ENCODE data around the gene PLEKHH2.
"Not testable (repeated sequence)": the region's sequence is repeated elsewhere in the genome, so short reads cannot be mapped to it uniquely, and the experiment has no call there.

PLEKHH2 gene

GRCh38 chr2:43610361-43610760, 26.7 kb upstream of the PLEKHH2 start:
- H3K27ac ChIP-seq (ENCODE audit: low read length): no peak overlapping the region

GRCh38 chr2:43611987-43612894, 24.8 kb upstream of the PLEKHH2 start:
- Histone ChIP-seq H3K9me3 (ENCODE audit: control insufficient read depth, insufficient read depth, low read length) (no peaks in the 10 kb centered on the region), H3K27ac (ENCODE audit: low read length) (no peak overlapping the region), H3K36me3 (ENCODE audit: control insufficient read depth, insufficient read depth, low read length) (no peaks in the 10 kb centered on the region), H3K4me1 (ENCODE audit: control insufficient read depth, insufficient read depth, low read length) (no peaks in the 10 kb centered on the region), H3K27me3 (ENCODE audit: control insufficient read depth, insufficient read depth, low read length) (no peaks in the 10 kb centered on the region), H3K4me3 (ENCODE audit: low read length) (no peak overlapping the region)
- DNase-seq (ENCODE audit: low read depth, low spot score): no peak
- no CpG with 5 or more reads among the region's 14 CpGs for WGBS (ENCODE audit: insufficient coverage, insufficient read length)

More at GRCh38 chr2:43610361-43610760, 26.7 kb upstream of the PLEKHH2 start:
- no peaks in the 10 kb centered on the region for H3K4me1 ChIP-seq (ENCODE audit: control insufficient read depth, insufficient read depth, low read length)
- no peak for DNase-seq (ENCODE audit: low read depth, low spot score)
- no CpG with 5 or more reads among the region's 4 CpGs for WGBS (ENCODE audit: insufficient coverage, insufficient read length)
- H3K4me3 ChIP-seq (ENCODE audit: low read length): no peak overlapping the region
- no peaks in the 10 kb centered on the region for H3K36me3 ChIP-seq (ENCODE audit: control insufficient read depth, insufficient read depth, low read length)
- no peaks in the 10 kb centered on the region for H3K9me3 ChIP-seq (ENCODE audit: control insufficient read depth, insufficient read depth, low read length)
- no peaks in the 10 kb centered on the region for H3K27me3 ChIP-seq (ENCODE audit: control insufficient read depth, insufficient read depth, low read length)

DNA sequence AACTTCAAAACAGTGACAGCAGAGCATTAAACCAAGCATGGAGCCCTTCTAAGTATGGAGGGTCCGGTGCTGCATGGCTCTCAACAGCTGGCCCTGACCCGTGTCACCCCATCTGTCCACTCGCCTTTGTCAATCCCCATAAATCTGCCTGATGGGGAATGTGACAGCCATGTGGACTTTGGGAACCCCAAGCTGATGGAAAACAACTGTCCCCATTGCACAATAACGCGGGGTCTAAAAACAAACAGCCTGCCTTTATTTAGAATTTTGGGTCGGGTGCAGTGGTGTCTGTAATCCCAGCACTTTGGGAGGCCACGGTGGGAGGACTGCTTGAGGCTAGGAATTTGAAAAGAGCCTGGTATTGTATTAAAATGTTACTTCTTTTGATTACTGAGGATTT, 24.1 kb upstream of the PLEKHH2 start:
- Histone ChIP-seq H3K9me3 (ENCODE audit: control insufficient read depth, insufficient read depth, low read length) (no peaks in the 10 kb centered on the region), H3K27ac (ENCODE audit: low read length) (no peak overlapping the region), H3K4me3 (ENCODE audit: low read length) (no peak overlapping the region), H3K4me1 (ENCODE audit: control insufficient read depth, insufficient read depth, low read length) (no peaks in the 10 kb centered on the region), H3K27me3 (ENCODE audit: control insufficient read depth, insufficient read depth, low read length) (no peaks in the 10 kb centered on the region), H3K36me3 (ENCODE audit: control insufficient read depth, insufficient read depth, low read length) (no peaks in the 10 kb centered on the region)
- no CpG with 5 or more reads among the region's 7 CpGs for WGBS (ENCODE audit: insufficient coverage, insufficient read length)
- DNase-seq (ENCODE audit: low read depth, low spot score): no peak

- no CpG with 5 or more reads among the region's 5 CpGs for WGBS (ENCODE audit: insufficient coverage, insufficient read length)
- Histone ChIP-seq H3K9me3 (ENCODE audit: control insufficient read depth, insufficient read depth, low read length) (no peaks in the 10 kb centered on the region), H3K36me3 (ENCODE audit: control insufficient read depth, insufficient read depth, low read length) (no peaks in the 10 kb centered on the region), H3K4me3 (ENCODE audit: low read length) (no peak overlapping the region), H3K4me1 (ENCODE audit: control insufficient read depth, insufficient read depth, low read length) (no peaks in the 10 kb centered on the region), H3K27ac (ENCODE audit: low read length) (no peak overlapping the region), H3K27me3 (ENCODE audit: control insufficient read depth, insufficient read depth, low read length) (no peaks in the 10 kb centered on the region)
- DNase-seq (ENCODE audit: low read depth, low spot score): no peak
Observed at GRCh38 chr2:43616967-43617680, 19.9 kb upstream of the PLEKHH2 start.

DNA sequence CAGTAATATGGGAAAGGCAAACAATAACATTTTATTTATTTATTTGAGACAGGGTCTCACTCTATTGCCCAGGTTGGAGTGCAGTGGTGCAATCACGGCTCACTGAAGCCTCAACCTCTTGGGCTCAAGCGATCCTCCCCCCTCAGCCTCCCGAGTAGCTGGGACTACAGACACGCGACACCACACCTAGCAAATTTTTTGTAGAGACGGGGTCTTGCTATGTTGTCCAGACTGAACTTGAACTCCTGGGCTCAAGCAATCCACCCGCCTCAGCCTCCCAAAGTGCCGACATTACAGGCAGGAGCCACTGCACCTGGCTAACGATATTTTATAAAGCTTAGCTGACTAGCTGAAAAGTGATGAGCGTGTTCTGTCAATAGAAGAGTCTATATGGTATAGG, 17.5 kb upstream of the PLEKHH2 start:
- no CpG with 5 or more reads among the region's 10 CpGs for WGBS (ENCODE audit: insufficient coverage, insufficient read length)
- Histone ChIP-seq H3K27ac (ENCODE audit: low read length) (no peak overlapping the region), H3K27me3 (ENCODE audit: control insufficient read depth, insufficient read depth, low read length) (no peaks in the 10 kb centered on the region), H3K4me3 (ENCODE audit: low read length) (no peak overlapping the region), H3K36me3 (ENCODE audit: control insufficient read depth, insufficient read depth, low read length) (no peaks in the 10 kb centered on the region), H3K9me3 (ENCODE audit: control insufficient read depth, insufficient read depth, low read length) (no peaks in the 10 kb centered on the region), H3K4me1 (ENCODE audit: control insufficient read depth, insufficient read depth, low read length) (no peaks in the 10 kb centered on the region)
- no peak for DNase-seq (ENCODE audit: low read depth, low spot score)

GRCh38 chr2:43622931-43623451, 14.1 kb upstream of the PLEKHH2 start:
- H3K27ac ChIP-seq (ENCODE audit: low read length): no peak overlapping the region
- H3K36me3 ChIP-seq (ENCODE audit: control insufficient read depth, insufficient read depth, low read length): no peaks in the 10 kb centered on the region
- DNase-seq (ENCODE audit: low read depth, low spot score): no peak
- no CpG with 5 or more reads among the region's 6 CpGs for WGBS (ENCODE audit: insufficient coverage, insufficient read length)
- H3K9me3 ChIP-seq (ENCODE audit: control insufficient read depth, insufficient read depth, low read length): no peaks in the 10 kb centered on the region
- no peak overlapping the region for H3K4me3 ChIP-seq (ENCODE audit: low read length)
- no peaks in the 10 kb centered on the region for H3K27me3 ChIP-seq (ENCODE audit: control insufficient read depth, insufficient read depth, low read length)
- no peaks in the 10 kb centered on the region for H3K4me1 ChIP-seq (ENCODE audit: control insufficient read depth, insufficient read depth, low read length)

GRCh38 chr2:43631618-43632317, 5.3 kb upstream of the PLEKHH2 start:
- DNase-seq (ENCODE audit: low read depth, low spot score): no peak
- no CpG with 5 or more reads among the region's 11 CpGs for WGBS (ENCODE audit: insufficient coverage, insufficient read length)
- H3K27ac ChIP-seq (ENCODE audit: low read length): no peak overlapping the region
- no peaks in the 10 kb centered on the region for H3K36me3 ChIP-seq (ENCODE audit: control insufficient read depth, insufficient read depth, low read length)
- H3K9me3 ChIP-seq (ENCODE audit: control insufficient read depth, insufficient read depth, low read length): no peaks in the 10 kb centered on the region
- H3K4me3 ChIP-seq (ENCODE audit: low read length): no peak overlapping the region
- H3K4me1 ChIP-seq (ENCODE audit: control insufficient read depth, insufficient read depth, low read length): no peaks in the 10 kb centered on the region
- no peaks in the 10 kb centered on the region for H3K27me3 ChIP-seq (ENCODE audit: control insufficient read depth, insufficient read depth, low read length)

- H3K4me1 ChIP-seq (ENCODE audit: control insufficient read depth, insufficient read depth, low read length): no peaks in the 10 kb centered on the region
- DNase-seq (ENCODE audit: low read depth, low spot score): no peak
- no peak overlapping the region for H3K4me3 ChIP-seq (ENCODE audit: low read length)
- peaks cover 4% of the 10 kb centered on the region; the same call in 1 of the 2 replicates for H3K27me3 ChIP-seq (ENCODE audit: control insufficient read depth, insufficient read depth, low read length)
- no peaks in the 10 kb centered on the region for H3K9me3 ChIP-seq (ENCODE audit: control insufficient read depth, insufficient read depth, low read length)
- no peak overlapping the region for H3K27ac ChIP-seq (ENCODE audit: low read length)
- no CpG with 5 or more reads among the region's 6 CpGs for WGBS (ENCODE audit: insufficient coverage, insufficient read length)
- H3K36me3 ChIP-seq (ENCODE audit: control insufficient read depth, insufficient read depth, low read length): no peaks in the 10 kb centered on the region
Observed at GRCh38 chr2:43634604-43635306, 2.3 kb upstream of the PLEKHH2 start.

- H3K4me1 ChIP-seq (ENCODE audit: control insufficient read depth, insufficient read depth, low read length); H3K27ac ChIP-seq (ENCODE audit: low read length); H3K27me3 ChIP-seq (ENCODE audit: control insufficient read depth, insufficient read depth, low read length); H3K9me3 ChIP-seq (ENCODE audit: control insufficient read depth, insufficient read depth, low read length); H3K36me3 ChIP-seq (ENCODE audit: control insufficient read depth, insufficient read depth, low read length); DNase-seq (ENCODE audit: low read depth, low spot score); H3K4me3 ChIP-seq (ENCODE audit: low read length): not testable (repeated sequence)
- WGBS (ENCODE audit: insufficient coverage, insufficient read length): no CpG with 5 or more reads among the region's 12 CpGs
Observed at GRCh38 chr2:43636153-43636552, 907 bp upstream of the PLEKHH2 start.

GRCh38 chr2:43636621-43637020, 439 bp upstream of the PLEKHH2 start:
- H3K4me3 ChIP-seq (ENCODE audit: low read length): peak overlapping the region; percentile 20; the same call in 1 of the 2 replicates
- no peaks in the 10 kb centered on the region for H3K36me3 ChIP-seq (ENCODE audit: control insufficient read depth, insufficient read depth, low read length)
- no peak for DNase-seq (ENCODE audit: low read depth, low spot score)
- no peaks in the 10 kb centered on the region for H3K4me1 ChIP-seq (ENCODE audit: control insufficient read depth, insufficient read depth, low read length)
- H3K27ac ChIP-seq (ENCODE audit: low read length): no peak overlapping the region
- WGBS (ENCODE audit: insufficient coverage, insufficient read length): no CpG with 5 or more reads among the region's 10 CpGs
- H3K27me3 ChIP-seq (ENCODE audit: control insufficient read depth, insufficient read depth, low read length): peaks cover 4% of the 10 kb centered on the region; the same call in 1 of the 2 replicates
- H3K9me3 ChIP-seq (ENCODE audit: control insufficient read depth, insufficient read depth, low read length): no peaks in the 10 kb centered on the region

All from iPS DF 6.9 (cell line).